Measurements from ENCODE around the gene PIK3AP1.

DNA sequence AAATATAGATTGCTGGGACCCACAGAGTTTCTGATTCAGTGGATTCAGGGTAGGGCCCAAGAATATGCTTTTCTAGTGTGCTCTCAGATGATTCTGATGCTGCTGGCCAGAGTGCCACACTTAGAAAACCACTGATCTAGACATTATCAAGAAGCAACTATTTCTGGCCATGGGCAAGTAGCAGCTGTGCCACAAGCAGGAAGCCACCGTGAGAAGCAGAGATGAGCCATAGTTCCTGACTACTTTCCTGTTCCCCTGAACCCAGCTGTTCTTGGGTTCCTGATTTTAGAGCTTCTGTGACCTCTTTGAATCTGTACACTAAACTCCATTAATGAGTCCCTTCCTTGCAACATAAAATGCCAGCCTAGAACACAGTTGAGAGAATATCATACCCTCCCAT lies 38.1 kb upstream of the PIK3AP1 start:
- TF ChIP-seq CTCF (IDR thresholded peaks at IDR 0.05) (no peak), CREB1 (CRISPR knock-in tag; IDR thresholded peaks at IDR 0.05) (no peak)
